Transverse colon (tissue), 4 donors: Measurements from ENCODE around the gene MEPCE. TPM values are rescaled to one million over a fixed set of nuclear protein-coding genes. Genes with fewer than 3 reads are reported as not detected.

Experiments
- DNase-seq: peaks from one replicate; pipeline ENCODE4 v3.0.0-alpha.2; 2019
- H3K27ac ChIP-seq, 4 donors: fragments of 200-600 bp; sonication (generic); 2 replicates each; pipeline ENCODE4 v1.5.1; 2016 to 2018; ENCODE audit warnings: inconsistent platforms in 4 of 4
- H3K27me3 ChIP-seq: fragments of 200-600 bp; sonication (generic); 2 replicates; pipeline ENCODE4 v1.5.1; 2017; ENCODE audit warnings: inconsistent platforms
- H3K36me3 ChIP-seq, 4 donors: fragments of 200-600 bp; sonication (generic); 2 replicates each; pipeline ENCODE4 v1.5.1; 2017 to 2019; ENCODE audit warnings: inconsistent platforms in 4 of 4
- H3K4me1 ChIP-seq, 4 donors: fragments of 200-600 bp; sonication (generic); 2 replicates each; pipeline ENCODE4 v1.5.1; 2017 to 2020; ENCODE audit warnings: inconsistent platforms in 4 of 4
- H3K4me3 ChIP-seq, 4 donors: fragments of 200-600 bp; sonication (generic); 1 replicate in 1 of 4; 2 replicates in 3 of 4; pipeline versions ENCODE4 v1.5.1 to v1.6.1; 2017 to 2019; ENCODE audit warnings: inconsistent platforms in 4 of 4
- H3K9me3 ChIP-seq, 2 donors: fragments of 200-600 bp; sonication (generic); 2 replicates each; pipeline ENCODE4 v1.5.1; 2017 to 2019; ENCODE audit warnings: inconsistent platforms in 2 of 2
- CTCF ChIP-seq, 5 experiments: fragments of 200-600 bp in 3 of 5; fragments of 450-650 bp in 2 of 5; sonication (generic) in 3 of 5; IDR thresholded peaks; 1 replicate in 2 of 5; 2 replicates in 3 of 5; pipeline ENCODE4 v1.5.1; 2016 to 2017; ENCODE audit warnings: antibody characterized with exemption in 5 of 5, inconsistent platforms in 3 of 5, mild to moderate bottlenecking in 2 of 5, moderate library complexity in 1 of 5
- EP300 ChIP-seq: sonication (generic); formaldehyde crosslinking; IDR thresholded peaks from one replicate; pipeline ENCODE4 v1.6.1; 2017; ENCODE audit warnings: antibody characterized with exemption, low read depth
- POLR2A ChIP-seq: fragments of 450-650 bp; IDR thresholded peaks from one replicate; pipeline ENCODE4 v1.6.1; 2016; ENCODE audit warnings: antibody characterized with exemption, mild to moderate bottlenecking, moderate library complexity
- POLR2AphosphoS5 ChIP-seq, 3 donors: sonication (generic); formaldehyde crosslinking; IDR thresholded peaks; one replicate each; pipeline ENCODE4 v1.6.1; 2016; ENCODE audit warnings: antibody characterized with exemption in 3 of 3
- WGBS, 2 donors: methylation state at CpG; one replicate each; pipeline ENCODE4 v1.1.5; 2018; ENCODE audit warnings: low coverage in 1 of 2; 5-methylcytosine and 5-hydroxymethylcytosine counted together
- in situ Hi-C, 4 donors: fragments of 200-750 bp; cut with MboI; loops; one replicate each; pipeline versions ENCODE4 v1.15.0 to v1.15.1; 2017; ENCODE audit warnings: low sequenced_read_pairs in 3 of 4, low pct_ligation_motif_present in 1 of 4, low pct_unique_long_range_greater_than_20kb in 1 of 4
- intact Hi-C: fragments of 100-400 bp; cut with DNase I; formaldehyde crosslinking; loops from one replicate; pipeline ENCODE4 v1.15.1; 2023; ENCODE audit warnings: low total_unique reads
- total RNA-seq, 4 donors: library from RNA; depleted of rRNA; stranded (reverse); fragments of >200 nt; gene quantifications; one replicate each; pipeline ENCODE4 v1.1.0, GENCODE V29; 2016

The MEPCE gene
- total RNA-seq, 4 donors from 2014 or later: 25.9 to 41.9 (median 30.5) TPM

- intact Hi-C loops: no loop called here
- TF ChIP-seq POLR2AphosphoS5 (IDR thresholded peaks at IDR 0.05): no peak
- no peak for TF ChIP-seq POLR2A
- no peak for TF ChIP-seq CTCF (IDR thresholded peaks at IDR 0.05)
- TF ChIP-seq EP300: no peak
- Histone ChIP-seq H3K4me3 (no peak overlapping the region), H3K4me1 (no peaks in the 10 kb centered on the region), H3K27ac (no peak overlapping the region), H3K36me3 (no peaks in the 10 kb centered on the region), H3K9me3 (no peaks in the 10 kb centered on the region), H3K27me3 (peaks cover 3% of the 10 kb centered on the region)
- DNase-seq: no peak
- 81 to 90% methylated on average over 6 of the region's 6 CpGs for WGBS, 2 donors
- in situ Hi-C loops: no loop called here
Observed at GRCh38 chr7:100411101-100411500, 18.5 kb upstream of the MEPCE start.

- TF ChIP-seq POLR2A (no peak), POLR2AphosphoS5 (IDR thresholded peaks at IDR 0.05) (no peak), CTCF (IDR thresholded peaks at IDR 0.05) (no peak), EP300 (no peak)
Observed at GRCh38 chr7:100413346-100413745, 16.3 kb upstream of the MEPCE start.

GRCh38 chr7:100413889-100414288 is 15.7 kb upstream of the MEPCE start:
- Histone ChIP-seq H3K36me3 (no peaks in the 10 kb centered on the region), H3K4me3 (no peak overlapping the region), H3K4me1 (no peaks in the 10 kb centered on the region), H3K27ac (no peak overlapping the region), H3K27me3 (peaks cover 1% of the 10 kb centered on the region), H3K9me3 (no peaks in the 10 kb centered on the region)
- in situ Hi-C loops (no loop called here), intact Hi-C loops (no loop called here)
- no peak for TF ChIP-seq EP300
- no peak for TF ChIP-seq POLR2AphosphoS5 (IDR thresholded peaks at IDR 0.05)
- no peak for TF ChIP-seq POLR2A
- no peak for TF ChIP-seq CTCF (IDR thresholded peaks at IDR 0.05)
- 79 to 85% methylated on average over 1 of the region's 1 CpG for WGBS, 2 donors
- no peak for DNase-seq

More at GRCh38 chr7:100413346-100413745, 16.3 kb upstream of the MEPCE start:
- no peak overlapping the region for H3K27ac ChIP-seq
- H3K36me3 ChIP-seq: no peaks in the 10 kb centered on the region
- intact Hi-C loops (no loop called here), in situ Hi-C loops (no loop called here)
- DNase-seq: no peak
- no peaks in the 10 kb centered on the region for H3K4me1 ChIP-seq
- H3K4me3 ChIP-seq: no peak overlapping the region
- no peaks in the 10 kb centered on the region for H3K9me3 ChIP-seq
- H3K27me3 ChIP-seq: peaks cover 3% of the 10 kb centered on the region

GRCh38 chr7:100415448-100415847 is 14.2 kb upstream of the MEPCE start:
- TF ChIP-seq POLR2A: no peak
- no peak for TF ChIP-seq POLR2AphosphoS5 (IDR thresholded peaks at IDR 0.05)
- no peak for TF ChIP-seq EP300
- no peak for TF ChIP-seq CTCF (IDR thresholded peaks at IDR 0.05)
- H3K9me3 ChIP-seq: no peaks in the 10 kb centered on the region
- no peaks in the 10 kb centered on the region for H3K36me3 ChIP-seq
- H3K27ac ChIP-seq: no peak overlapping the region
- no peaks in the 10 kb centered on the region for H3K27me3 ChIP-seq
- no peaks in the 10 kb centered on the region for H3K4me1 ChIP-seq
- in situ Hi-C loops (no loop called here), intact Hi-C loops (no loop called here)
- DNase-seq: no peak
- no peak overlapping the region for H3K4me3 ChIP-seq
- WGBS, 2 donors: 80 to 83% methylated on average over 3 to 5 of the region's 5 CpGs
